NCI-H1694 treated with DMSO at 0.1 percent for 48 hours (cell line): ENCODE results near the gene PRKG1.

Experiments used
- DNase-seq: peaks from one replicate; lab custom pipeline; 2025; lab: John Stamatoyannopoulos, UW

PRKG1 gene

DNA sequence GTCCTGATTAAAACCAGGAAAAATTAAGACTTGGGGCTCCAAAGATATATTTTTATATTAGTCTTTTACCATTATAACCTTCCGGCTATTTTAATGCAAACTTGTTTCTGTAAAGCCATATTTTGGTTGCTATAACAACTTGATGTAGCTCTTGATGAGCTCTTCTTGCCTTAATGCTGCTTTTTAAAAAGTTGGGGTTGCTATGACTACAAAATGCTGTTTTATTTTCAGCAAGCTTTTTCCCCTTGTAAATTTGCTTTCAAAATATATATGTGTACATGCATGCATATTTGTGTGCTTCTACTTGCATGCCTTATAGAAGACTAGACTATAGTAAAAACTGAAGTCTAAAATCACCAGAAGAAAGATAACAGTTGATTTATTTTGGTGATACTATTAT is 525.4 kb downstream of the PRKG1 start:
- DNase-seq: no peak

DNA sequence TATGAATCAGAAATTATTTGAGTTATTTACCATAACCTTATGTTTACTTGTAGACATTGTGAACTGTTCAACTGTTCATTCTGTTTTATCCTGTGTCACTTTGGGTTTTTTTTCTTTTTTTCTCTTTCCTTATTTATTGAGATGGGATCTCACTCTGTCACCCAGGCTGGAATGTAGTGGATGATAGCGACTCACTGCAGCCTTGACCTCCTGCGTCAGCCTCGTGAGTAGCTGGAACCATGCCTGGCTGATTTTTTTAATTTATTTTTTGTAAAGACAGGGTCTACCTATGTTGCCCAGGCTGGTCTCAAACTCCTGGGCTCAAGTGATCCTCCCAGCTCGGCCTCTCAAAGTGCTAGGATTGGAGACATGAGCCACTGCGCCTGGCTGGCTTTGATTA is 528.0 kb downstream of the PRKG1 start:
- DNase-seq: no peak

GRCh38 chr10:51604579-51604978 is 530.3 kb downstream of the PRKG1 start:
- DNase-seq: no peak

DNA sequence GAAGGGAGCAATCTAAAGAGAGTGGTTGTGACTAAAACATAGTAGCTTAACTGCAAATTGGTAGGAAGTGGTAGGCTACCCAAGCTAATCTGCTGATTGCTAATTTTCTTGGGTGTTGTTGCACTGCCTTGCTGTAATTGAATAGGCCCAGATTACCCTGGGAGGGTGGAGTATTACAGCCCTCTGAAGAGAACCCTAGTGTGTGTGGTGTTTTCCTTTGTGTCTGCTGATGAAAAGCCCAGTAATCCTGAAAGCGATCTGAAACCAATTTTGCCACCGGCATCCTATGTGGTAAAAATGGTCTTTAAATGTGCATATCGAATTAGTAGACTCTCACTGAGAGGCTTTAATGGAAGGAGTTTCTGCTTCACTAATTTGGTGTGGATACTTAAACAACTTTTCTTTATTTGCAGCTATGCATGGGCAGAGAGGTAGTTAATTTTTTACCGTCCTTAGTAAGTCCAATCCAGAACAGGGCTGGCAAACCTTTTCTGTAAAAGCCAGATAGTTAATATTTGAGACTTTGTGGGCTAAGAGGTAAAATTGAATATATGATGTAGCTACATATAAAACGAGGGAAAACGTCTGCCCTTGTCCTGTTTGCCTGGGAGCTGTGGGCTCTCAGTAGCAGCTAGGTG is 532.7 kb downstream of the PRKG1 start:
- DNase-seq: no peak

DNA sequence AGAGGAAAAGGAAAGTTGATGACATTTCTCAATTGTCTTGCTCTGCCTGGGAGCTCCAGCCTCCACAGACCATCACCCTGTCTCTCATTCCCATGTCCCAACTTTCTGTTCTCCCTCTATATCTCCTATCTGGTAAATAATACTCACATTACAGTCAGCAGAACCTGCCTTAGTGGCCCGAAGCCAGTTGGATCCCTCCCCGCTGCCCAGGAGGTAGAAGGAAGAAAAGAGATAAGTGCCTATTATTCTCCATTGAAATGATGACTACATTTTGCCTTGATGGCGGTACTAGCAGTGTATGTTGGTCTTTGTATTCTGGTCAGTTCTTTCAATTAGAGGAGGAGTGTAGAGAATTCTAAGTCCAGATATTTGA is 533.2 kb downstream of the PRKG1 start:
- DNase-seq: no peak

GRCh38 chr10:51608211-51608610 is 533.9 kb downstream of the PRKG1 start:
- DNase-seq: no peak

GRCh38 chr10:51615764-51616298 is 541.5 kb downstream of the PRKG1 start:
- no peak for DNase-seq

- no peak for DNase-seq
Measured at GRCh38 chr10:51617576-51618235, 543.4 kb downstream of the PRKG1 start.

GRCh38 chr10:51619365-51619764 is 545.1 kb downstream of the PRKG1 start:
- DNase-seq: no peak

DNA sequence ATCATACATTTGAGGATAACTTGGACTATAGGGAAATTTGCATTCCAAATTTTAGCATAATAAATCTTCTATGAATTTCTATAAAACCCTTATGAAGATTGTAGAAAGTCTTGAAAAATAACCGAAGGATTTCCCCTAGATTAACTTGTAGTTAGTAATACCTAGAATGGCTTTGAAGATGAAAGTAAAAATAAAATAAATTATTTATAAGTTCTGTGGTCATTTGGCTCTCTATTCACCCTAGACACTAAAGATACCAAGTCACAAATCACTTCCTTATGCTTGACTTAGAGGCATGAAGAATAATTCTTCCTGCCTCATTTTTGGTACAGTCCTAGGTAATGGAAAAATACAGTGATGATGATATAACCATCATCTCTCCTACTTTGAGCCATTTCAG is 545.8 kb downstream of the PRKG1 start:
- no peak for DNase-seq

DNA sequence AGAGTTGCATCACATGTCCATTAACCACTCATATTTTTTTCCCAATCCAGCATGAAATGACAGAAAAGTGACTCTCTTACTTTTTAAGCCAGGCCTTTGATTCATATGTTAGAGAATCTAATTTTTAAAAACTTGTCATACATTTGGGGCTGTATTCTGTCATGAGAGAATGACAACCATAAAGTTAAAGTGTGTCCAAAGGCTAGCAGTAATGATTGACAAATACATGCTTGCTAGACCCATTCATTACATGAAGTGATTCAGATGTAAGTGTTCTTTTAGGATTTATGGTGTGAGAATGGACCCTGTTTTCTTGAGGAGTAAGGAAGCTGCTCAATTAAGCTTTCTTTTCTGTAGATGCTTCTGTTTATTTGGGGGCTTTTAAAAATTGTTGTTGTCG is 549.7 kb downstream of the PRKG1 start:
- no peak for DNase-seq

DNA sequence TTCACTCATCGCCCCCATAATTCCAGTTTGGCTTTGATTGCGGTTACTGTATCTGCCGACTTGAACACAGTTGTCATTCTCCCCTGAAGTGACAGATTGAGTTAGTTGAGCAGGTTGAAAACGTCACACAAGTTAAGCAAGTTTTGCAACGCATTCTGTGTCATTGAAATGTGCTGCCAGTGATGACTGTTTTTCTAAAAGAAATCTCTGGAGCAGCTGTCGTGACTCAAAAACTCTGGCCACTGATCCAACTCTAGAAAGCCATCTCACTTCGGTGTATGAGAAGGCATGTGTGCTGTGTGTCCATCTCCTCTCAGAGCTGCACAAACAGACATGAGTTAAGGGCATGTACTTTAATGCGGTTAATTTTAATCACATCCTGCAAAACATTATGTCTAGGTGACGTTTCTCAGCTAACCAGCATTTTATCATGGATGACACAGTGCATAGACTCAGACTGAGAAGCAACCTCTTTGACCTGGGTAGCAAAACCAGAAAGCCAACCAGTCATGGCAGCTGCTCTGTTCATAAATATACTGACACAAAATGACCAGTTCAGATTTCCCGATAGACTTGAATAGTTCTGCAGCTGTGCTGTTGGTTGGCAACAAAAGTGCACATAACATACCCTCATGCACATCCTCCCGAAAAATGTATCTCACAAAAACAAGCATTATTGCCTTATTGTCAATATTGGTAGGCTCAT is 555.8 kb downstream of the PRKG1 start:
- DNase-seq: no peak

DNA sequence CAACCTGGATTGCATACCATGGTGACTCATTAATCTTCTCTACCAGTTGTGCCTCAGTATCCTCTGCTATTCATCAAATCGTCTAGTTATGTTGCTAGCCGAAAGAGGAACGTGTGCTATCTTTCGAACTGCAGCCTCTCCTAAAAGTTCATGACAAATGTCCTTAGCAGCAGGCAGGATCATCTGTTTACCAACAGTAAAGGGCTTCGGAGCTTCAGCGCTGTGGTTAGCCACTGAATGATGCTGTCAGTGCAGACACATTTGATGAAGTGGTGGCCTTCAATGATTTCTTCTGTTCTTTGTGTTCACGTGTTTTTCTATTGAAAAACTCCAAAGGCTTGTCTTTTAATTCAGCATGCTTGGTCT is 556.3 kb downstream of the PRKG1 start:
- no peak for DNase-seq

DNA sequence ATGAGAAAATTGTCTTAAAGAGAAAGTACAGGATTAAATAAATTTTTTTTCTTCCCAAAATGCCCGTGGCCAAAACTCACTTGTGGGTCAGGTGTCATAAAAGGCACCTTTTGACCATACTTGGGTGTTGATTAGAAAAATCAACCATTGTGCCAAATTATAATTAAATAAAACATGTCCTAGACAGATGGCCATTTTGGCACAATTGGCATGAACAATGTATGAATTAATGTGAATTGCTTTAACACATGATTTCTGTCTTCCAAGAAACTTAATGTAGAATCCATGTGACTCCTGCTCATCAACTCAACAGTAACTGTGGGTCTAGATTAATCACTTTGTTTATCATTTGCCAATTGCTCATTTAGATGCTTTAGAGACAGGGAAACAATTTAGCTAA is 561.1 kb downstream of the PRKG1 start:
- DNase-seq: no peak

GRCh38 chr10:51638211-51638610 is 563.9 kb downstream of the PRKG1 start:
- no peak for DNase-seq

GRCh38 chr10:51638737-51639136 is 564.5 kb downstream of the PRKG1 start:
- no peak for DNase-seq

DNA sequence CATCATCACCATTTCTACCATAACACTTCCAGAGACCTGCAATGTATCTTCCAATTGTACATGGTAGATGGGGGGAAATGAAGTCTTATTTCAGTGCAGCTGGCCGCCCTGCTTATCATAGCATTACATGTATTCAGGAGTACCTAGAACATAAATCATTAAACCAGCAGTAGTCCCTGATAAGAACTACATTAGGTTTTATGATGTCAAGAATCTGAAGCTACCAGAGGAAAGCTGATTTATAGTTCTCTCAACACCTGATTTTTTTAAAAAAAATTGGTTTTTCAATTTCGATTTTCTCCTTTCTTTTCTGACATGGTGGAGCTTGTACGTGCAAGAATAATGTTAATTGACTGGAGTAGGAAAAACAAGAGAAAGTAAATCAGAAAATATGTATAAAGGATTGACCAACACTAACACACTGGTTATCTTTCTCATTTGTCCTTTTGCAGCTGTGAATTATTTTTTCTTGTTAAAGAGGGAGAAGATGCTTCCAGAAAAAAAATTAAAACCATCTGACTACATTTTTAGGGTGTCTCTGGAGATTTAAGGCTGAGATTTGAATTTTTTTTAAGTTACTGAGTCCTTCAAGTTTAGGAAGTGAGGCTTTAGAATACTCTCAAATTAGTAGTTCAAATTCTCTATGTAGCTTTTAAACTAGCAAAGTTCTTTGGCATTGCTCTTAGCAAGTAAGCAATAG is 566.0 kb downstream of the PRKG1 start:
- no peak for DNase-seq

DNA sequence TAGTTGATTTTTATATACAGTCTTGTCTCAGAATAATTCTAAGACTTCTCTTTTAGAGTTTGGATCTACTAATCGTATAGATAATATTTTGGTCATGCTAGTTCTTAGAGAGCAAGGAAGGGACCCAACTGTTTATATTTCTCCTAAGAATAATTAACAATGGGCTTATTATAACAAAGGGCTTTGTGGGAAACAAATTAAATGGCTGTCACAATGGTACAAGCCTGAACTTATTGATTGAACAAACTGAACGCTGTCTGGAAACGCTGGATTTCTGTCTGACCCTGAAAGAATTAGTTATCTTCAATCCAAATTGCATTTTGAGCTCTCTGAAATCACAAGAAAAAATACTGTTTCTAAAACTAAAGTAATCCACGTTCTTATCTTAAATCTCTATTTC is 568.3 kb downstream of the PRKG1 start:
- no peak for DNase-seq

- no peak for DNase-seq
Measured at GRCh38 chr10:51643734-51644133, 569.4 kb downstream of the PRKG1 start.

DNA sequence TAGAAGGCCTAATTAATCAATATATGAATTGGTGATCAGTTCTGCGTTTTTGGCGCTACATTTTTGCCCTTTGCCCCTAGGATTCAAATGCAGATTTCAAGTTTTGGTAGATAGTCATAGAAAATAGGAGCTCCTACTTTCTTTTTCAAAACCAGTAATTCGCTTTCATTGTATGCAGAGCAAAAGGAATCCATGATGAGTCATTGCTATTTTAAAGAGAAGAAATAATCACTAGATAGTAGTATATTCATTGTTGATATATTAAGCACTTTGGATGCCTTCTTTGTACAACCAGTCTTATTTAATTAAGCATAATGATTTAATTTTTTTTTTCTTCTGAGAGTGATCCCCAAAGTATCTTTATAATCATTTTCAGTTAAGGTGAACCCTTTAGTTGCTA is 574.8 kb downstream of the PRKG1 start:
- DNase-seq: no peak

DNA sequence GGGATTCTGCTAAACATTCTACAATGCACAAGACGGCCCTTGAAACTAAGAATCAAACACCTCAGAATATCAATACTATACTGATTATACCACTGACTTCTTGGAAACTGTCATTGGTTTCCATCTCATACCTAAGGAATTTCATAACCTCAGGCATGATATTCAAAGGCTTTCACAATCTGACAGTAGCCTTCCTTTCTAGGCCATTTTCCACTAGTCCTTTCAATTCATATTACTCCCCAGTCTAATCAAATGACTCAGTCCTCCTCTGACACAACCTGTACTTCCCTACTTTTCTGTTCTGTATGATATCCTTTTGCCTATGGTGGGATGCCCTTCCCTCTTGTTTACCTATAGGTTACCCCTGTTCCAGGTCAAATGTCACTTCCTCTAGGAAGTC is 576.8 kb downstream of the PRKG1 start:
- DNase-seq: no peak

DNA sequence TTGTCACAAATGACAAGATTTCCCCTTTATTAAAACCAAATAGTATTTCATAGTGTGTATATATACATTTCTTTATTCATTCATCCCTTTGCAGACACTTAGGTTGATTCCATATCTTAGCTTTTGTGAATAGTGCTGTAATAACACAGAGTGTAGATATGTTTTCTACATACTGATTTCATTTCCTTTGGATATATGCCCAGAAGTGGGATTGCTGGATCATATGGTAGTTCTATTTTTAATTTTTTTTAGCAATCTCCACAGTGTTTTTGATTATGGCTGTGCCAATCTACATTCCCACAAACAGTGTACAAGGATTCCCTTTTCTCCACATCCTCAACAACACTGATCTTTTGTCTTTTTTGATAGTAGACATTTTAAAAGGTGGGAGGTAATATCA is 578.7 kb downstream of the PRKG1 start:
- no peak for DNase-seq

DNA sequence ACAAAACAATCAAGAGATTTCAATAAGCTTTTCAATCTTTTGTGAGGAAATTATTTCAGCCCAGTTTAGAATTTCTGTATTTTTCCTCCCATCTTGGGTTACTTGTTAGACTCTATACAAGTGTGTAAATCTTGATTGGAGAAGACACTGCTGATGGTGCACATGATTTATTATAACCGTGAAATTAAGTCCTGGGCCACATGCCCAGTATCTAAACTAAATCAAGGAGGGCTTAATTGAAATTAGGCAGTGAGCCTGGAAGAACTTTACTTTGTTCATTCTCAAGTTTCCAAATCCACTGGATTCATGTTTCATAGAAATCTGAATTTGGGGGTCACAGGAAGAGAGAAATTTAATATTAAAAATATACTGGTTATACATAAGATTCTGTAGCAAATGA is 580.6 kb downstream of the PRKG1 start:
- no peak for DNase-seq
